WTC11 (cell line): ENCODE measurements around the gene MAGEE1. TPM values are rescaled to one million over a fixed set of nuclear protein-coding genes. Genes with fewer than 3 reads are reported as not detected.

ENCODE experiments used
- ATAC-seq: fragments of 200-7000 bp; cut with Tn5 transposase; 2 replicates; pipeline ENCODE4 v1.10.0; 2021; ENCODE audit warnings: mild to moderate bottlenecking, moderate library complexity
- CTCF ChIA-PET: fragments of 300-600 bp; sonication (Branson Sonifier 250); formaldehyde crosslinking; loops from one replicate; lab custom pipeline; 2021; ENCODE audit warnings: antibody characterized with exemption; lab: Charles Lee
- POLR2A ChIA-PET: fragments of 350-600 bp; sonication (Branson Sonifier 250); formaldehyde crosslinking; loops from one replicate; lab custom pipeline; 2021; ENCODE audit warnings: antibody characterized with exemption; lab: Charles Lee
- DNase-seq: peaks from one replicate; pipeline ENCODE4 v3.0.0; 2021; ENCODE audit warnings: low spot score
- H3K27ac Mint-ChIP-seq: 2 replicates; pipeline ENCODE4 v1.8.0; 2021; ENCODE audit warnings: mixed read lengths
- H3K27me3 Mint-ChIP-seq: 2 replicates; pipeline ENCODE4 v1.8.0; 2021; ENCODE audit warnings: low read depth, mild to moderate bottlenecking, moderate library complexity, mixed read lengths
- H3K36me3 Mint-ChIP-seq: 2 replicates; pipeline ENCODE4 v1.8.0; 2021; ENCODE audit warnings: mixed read lengths
- H3K4me1 Mint-ChIP-seq: 2 replicates; pipeline ENCODE4 v1.8.0; 2022; ENCODE audit warnings: mixed read lengths
- H3K4me3 Mint-ChIP-seq: 2 replicates; pipeline ENCODE4 v1.8.0; 2021; ENCODE audit warnings: mild to moderate bottlenecking, moderate library complexity, mixed read lengths
- H3K9me3 Mint-ChIP-seq: 2 replicates; pipeline ENCODE4 v1.8.0; 2021; ENCODE audit warnings: mixed read lengths
- ATF1 ChIP-seq: sonication (generic); formaldehyde crosslinking; IDR thresholded peaks from 2 replicates; pipeline ENCODE4 v1.8.1; 2023; ENCODE audit warnings: mild to moderate bottlenecking, moderate library complexity, missing genetic modification reagents
- ESRRA ChIP-seq: sonication (generic); formaldehyde crosslinking; IDR thresholded peaks from 2 replicates; pipeline ENCODE4 v1.8.1; 2022; ENCODE audit warnings: mild to moderate bottlenecking, missing genetic modification reagents, borderline replicate concordance
- ETV6 ChIP-seq: sonication (generic); formaldehyde crosslinking; IDR thresholded peaks from 2 replicates; pipeline ENCODE4 v1.8.1; 2022; ENCODE audit warnings: mild to moderate bottlenecking, missing genetic modification reagents
- FOXP1 ChIP-seq: sonication (generic); formaldehyde crosslinking; IDR thresholded peaks from 2 replicates; pipeline ENCODE4 v1.8.0; 2022; ENCODE audit warnings: missing genetic modification reagents, mild to moderate bottlenecking, moderate library complexity, borderline replicate concordance
- MYBL2 ChIP-seq: sonication (generic); formaldehyde crosslinking; IDR thresholded peaks from 2 replicates; pipeline ENCODE4 v1.8.1; 2023; ENCODE audit warnings: mild to moderate bottlenecking, moderate library complexity, missing genetic modification reagents
- NFYB ChIP-seq: sonication (generic); formaldehyde crosslinking; conservative IDR thresholded peaks from 2 replicates; pipeline ENCODE4 v1.8.0; 2022; ENCODE audit warnings: low read depth, missing genetic modification reagents
- NR3C1 ChIP-seq: sonication (generic); formaldehyde crosslinking; conservative IDR thresholded peaks from 2 replicates; pipeline ENCODE4 v1.8.1; 2023; ENCODE audit warnings: low read depth, mild to moderate bottlenecking, missing genetic modification reagents
- PRDM15 ChIP-seq: sonication (generic); formaldehyde crosslinking; IDR thresholded peaks from 2 replicates; pipeline ENCODE4 v1.8.0; 2022; ENCODE audit warnings: missing genetic modification reagents
- total RNA-seq: library from RNA; stranded (reverse); gene quantifications from 3 replicates; pipeline ENCODE4 v1.2.3, GENCODE V29; 2021
- TF ChIP-seq, protein P1 (sequence below): sonication (generic); formaldehyde crosslinking; IDR thresholded peaks from 2 replicates; pipeline ENCODE4 v1.8.1; 2023; ENCODE audit warnings: mild to moderate bottlenecking, moderate library complexity, missing genetic modification reagents
- TF ChIP-seq, protein P2 (sequence below): sonication (generic); formaldehyde crosslinking; IDR thresholded peaks from 2 replicates; pipeline ENCODE4 v1.8.1; 2022; ENCODE audit warnings: low read depth, mild to moderate bottlenecking, moderate library complexity, missing genetic modification reagents, borderline replicate concordance
- TF ChIP-seq, protein P3 (sequence below): sonication (generic); formaldehyde crosslinking; IDR thresholded peaks from 2 replicates; pipeline ENCODE4 v1.8.1; 2022; ENCODE audit warnings: mild to moderate bottlenecking, moderate library complexity, missing genetic modification reagents
- TF ChIP-seq, protein P4 (sequence below): sonication (generic); formaldehyde crosslinking; IDR thresholded peaks from 2 replicates; pipeline ENCODE4 v1.8.1; 2023; ENCODE audit warnings: mild to moderate bottlenecking, missing genetic modification reagents, borderline replicate concordance

MAGEE1 gene
- total RNA-seq, 1 experiment from 2014 or later, result 9.2 TPM

- TF ChIP-seq, protein P1, sequence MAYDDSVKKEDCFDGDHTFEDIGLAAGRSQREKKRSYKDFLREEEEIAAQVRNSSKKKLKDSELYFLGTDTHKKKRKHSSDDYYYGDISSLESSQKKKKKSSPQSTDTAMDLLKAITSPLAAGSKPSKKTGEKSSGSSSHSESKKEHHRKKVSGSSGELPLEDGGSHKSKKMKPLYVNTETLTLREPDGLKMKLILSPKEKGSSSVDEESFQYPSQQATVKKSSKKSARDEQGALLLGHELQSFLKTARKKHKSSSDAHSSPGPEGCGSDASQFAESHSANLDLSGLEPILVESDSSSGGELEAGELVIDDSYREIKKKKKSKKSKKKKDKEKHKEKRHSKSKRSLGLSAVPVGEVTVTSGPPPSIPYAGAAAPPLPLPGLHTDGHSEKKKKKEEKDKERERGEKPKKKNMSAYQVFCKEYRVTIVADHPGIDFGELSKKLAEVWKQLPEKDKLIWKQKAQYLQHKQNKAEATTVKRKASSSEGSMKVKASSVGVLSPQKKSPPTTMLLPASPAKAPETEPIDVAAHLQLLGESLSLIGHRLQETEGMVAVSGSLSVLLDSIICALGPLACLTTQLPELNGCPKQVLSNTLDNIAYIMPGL, result no peak
- TF ChIP-seq ATF1 (CRISPR knock-in tag) (no peak), ETV6 (CRISPR knock-in tag) (no peak)
- TF ChIP-seq, protein P2, sequence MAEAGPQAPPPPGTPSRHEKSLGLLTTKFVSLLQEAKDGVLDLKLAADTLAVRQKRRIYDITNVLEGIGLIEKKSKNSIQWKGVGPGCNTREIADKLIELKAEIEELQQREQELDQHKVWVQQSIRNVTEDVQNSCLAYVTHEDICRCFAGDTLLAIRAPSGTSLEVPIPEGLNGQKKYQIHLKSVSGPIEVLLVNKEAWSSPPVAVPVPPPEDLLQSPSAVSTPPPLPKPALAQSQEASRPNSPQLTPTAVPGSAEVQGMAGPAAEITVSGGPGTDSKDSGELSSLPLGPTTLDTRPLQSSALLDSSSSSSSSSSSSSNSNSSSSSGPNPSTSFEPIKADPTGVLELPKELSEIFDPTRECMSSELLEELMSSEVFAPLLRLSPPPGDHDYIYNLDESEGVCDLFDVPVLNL, result no peak
- TF ChIP-seq, protein P3, sequence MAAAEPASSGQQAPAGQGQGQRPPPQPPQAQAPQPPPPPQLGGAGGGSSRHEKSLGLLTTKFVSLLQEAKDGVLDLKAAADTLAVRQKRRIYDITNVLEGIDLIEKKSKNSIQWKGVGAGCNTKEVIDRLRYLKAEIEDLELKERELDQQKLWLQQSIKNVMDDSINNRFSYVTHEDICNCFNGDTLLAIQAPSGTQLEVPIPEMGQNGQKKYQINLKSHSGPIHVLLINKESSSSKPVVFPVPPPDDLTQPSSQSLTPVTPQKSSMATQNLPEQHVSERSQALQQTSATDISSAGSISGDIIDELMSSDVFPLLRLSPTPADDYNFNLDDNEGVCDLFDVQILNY (CRISPR knock-in tag), result no peak
These were observed 19.7 kb upstream of the MAGEE1 start (continued) for GRCh38 chrX:76407795-76408194.

DNA sequence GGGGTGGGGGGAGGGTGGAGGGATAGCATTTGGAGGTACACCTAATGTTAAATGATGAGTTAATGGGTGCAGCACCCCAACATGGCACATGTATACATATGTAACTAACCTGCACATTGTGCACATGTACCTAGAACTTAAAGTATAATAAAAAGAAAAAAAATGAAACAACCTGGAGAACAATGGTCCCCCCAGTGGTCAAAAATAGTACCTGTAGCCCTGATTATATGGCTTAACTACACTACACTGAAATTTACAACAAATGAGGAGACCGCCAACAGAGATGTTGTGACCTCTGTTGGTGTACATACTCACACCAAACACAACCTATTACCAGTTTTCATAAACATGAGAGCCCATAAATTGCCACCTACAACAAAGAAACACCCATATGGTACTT is 7.3 kb upstream of the MAGEE1 start:
- Mint-ChIP-seq H3K4me3 (no peak overlapping the region), H3K4me1 (no peaks in the 10 kb centered on the region), H3K27me3 (0 out of 2 replicates have a peak, but pooled peaks cover 3% of the 10 kb centered on the region), H3K27ac (no peak overlapping the region), H3K9me3 (peaks cover 6% of the 10 kb centered on the region; the same call in 1 of the 2 replicates), H3K36me3 (peaks cover 6% of the 10 kb centered on the region; the same call in 1 of the 2 replicates)
- ATAC-seq (no peak), DNase-seq (no peak)
- POLR2A ChIA-PET, result no interaction called here
- CTCF ChIA-PET, result no interaction called here
- TF ChIP-seq NFYB (no peak), PRDM15 (CRISPR knock-in tag) (no peak), NR3C1 (CRISPR knock-in tag) (no peak), ESRRA (no peak), MYBL2 (CRISPR knock-in tag) (no peak), FOXP1 (CRISPR knock-in tag) (no peak)
- TF ChIP-seq, protein P4, sequence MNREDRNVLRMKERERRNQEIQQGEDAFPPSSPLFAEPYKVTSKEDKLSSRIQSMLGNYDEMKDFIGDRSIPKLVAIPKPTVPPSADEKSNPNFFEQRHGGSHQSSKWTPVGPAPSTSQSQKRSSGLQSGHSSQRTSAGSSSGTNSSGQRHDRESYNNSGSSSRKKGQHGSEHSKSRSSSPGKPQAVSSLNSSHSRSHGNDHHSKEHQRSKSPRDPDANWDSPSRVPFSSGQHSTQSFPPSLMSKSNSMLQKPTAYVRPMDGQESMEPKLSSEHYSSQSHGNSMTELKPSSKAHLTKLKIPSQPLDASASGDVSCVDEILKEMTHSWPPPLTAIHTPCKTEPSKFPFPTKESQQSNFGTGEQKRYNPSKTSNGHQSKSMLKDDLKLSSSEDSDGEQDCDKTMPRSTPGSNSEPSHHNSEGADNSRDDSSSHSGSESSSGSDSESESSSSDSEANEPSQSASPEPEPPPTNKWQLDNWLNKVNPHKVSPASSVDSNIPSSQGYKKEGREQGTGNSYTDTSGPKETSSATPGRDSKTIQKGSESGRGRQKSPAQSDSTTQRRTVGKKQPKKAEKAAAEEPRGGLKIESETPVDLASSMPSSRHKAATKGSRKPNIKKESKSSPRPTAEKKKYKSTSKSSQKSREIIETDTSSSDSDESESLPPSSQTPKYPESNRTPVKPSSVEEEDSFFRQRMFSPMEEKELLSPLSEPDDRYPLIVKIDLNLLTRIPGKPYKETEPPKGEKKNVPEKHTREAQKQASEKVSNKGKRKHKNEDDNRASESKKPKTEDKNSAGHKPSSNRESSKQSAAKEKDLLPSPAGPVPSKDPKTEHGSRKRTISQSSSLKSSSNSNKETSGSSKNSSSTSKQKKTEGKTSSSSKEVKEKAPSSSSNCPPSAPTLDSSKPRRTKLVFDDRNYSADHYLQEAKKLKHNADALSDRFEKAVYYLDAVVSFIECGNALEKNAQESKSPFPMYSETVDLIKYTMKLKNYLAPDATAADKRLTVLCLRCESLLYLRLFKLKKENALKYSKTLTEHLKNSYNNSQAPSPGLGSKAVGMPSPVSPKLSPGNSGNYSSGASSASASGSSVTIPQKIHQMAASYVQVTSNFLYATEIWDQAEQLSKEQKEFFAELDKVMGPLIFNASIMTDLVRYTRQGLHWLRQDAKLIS, result no peak
- TF ChIP-seq, protein P1, result no peak
